Activated naive CD4-positive, alpha-beta T cell treated with anti-CD3 and anti-CD28 coated beads, Interleukin-2, amount 10 ng/mL, durations not matched to agents 7 days and 5 days (primary cell): Measurements from ENCODE around the gene DNTT.
"Not testable (repeated sequence)": the region's sequence is repeated elsewhere in the genome, so short reads cannot be mapped to it uniquely, and the experiment has no call there.

Experiments used
- CTCF ChIA-PET: fragments of 350-600 bp; sonication (Branson Sonifier 250); formaldehyde crosslinking; loops from one replicate; lab custom pipeline; 2021; ENCODE audit warnings: antibody characterized with exemption; lab: Charles Lee
- DNase-seq: peaks from one replicate; pipeline ENCODE4 v3.0.0-alpha.2; 2020
- H3K27ac Mint-ChIP-seq: one replicate; pipeline ENCODE4 v1.8.0; 2021; ENCODE audit warnings: mild to moderate bottlenecking, moderate library complexity, mixed read lengths
- H3K27me3 Mint-ChIP-seq: one replicate; pipeline ENCODE4 v1.8.0; 2021; ENCODE audit warnings: mild to moderate bottlenecking, mixed read lengths
- H3K36me3 Mint-ChIP-seq: one replicate; pipeline ENCODE4 v1.8.0; 2021; ENCODE audit warnings: mixed read lengths
- H3K4me1 Mint-ChIP-seq: one replicate; pipeline ENCODE4 v1.8.0; 2021; ENCODE audit warnings: mixed read lengths
- H3K4me3 Mint-ChIP-seq: one replicate; pipeline ENCODE4 v1.8.0; 2021; ENCODE audit warnings: mild to moderate bottlenecking, moderate library complexity, mixed read lengths
- H3K9me3 Mint-ChIP-seq: one replicate; pipeline ENCODE4 v1.8.0; 2021; ENCODE audit warnings: mixed read lengths

Gene DNTT

GRCh38 chr10:96306516-96306915 lies 2.3 kb downstream of the DNTT start:
- DNase-seq, result no peak
- CTCF ChIA-PET, result no interaction called here
- no peaks in the 10 kb centered on the region for H3K36me3 Mint-ChIP-seq
- peaks cover 20% of the 10 kb centered on the region for H3K27me3 Mint-ChIP-seq
- no peaks in the 10 kb centered on the region for H3K9me3 Mint-ChIP-seq
- no peaks in the 10 kb centered on the region for H3K4me1 Mint-ChIP-seq
- no peak overlapping the region for H3K27ac Mint-ChIP-seq
- H3K4me3 Mint-ChIP-seq, result no peak overlapping the region

- not testable (repeated sequence) for H3K27ac Mint-ChIP-seq, H3K4me3 Mint-ChIP-seq, H3K9me3 Mint-ChIP-seq, H3K4me1 Mint-ChIP-seq, DNase-seq, H3K36me3 Mint-ChIP-seq
- peaks cover 23% of the 10 kb centered on the region for H3K27me3 Mint-ChIP-seq
- CTCF ChIA-PET, result interaction anchor here (1.4 kb wide), 1 partner anchor 292 kb away, joined by 4 read pairs; no protein-coding TSS in a partner anchor
Measured at GRCh38 chr10:96308854-96309253, 4.6 kb downstream of the DNTT start.

GRCh38 chr10:96309628-96310320 lies 5.5 kb downstream of the DNTT start:
- H3K4me1 Mint-ChIP-seq, result no peaks in the 10 kb centered on the region

GRCh38 chr10:96310321-96310669 lies 6.1 kb downstream of the DNTT start:
- H3K27me3 Mint-ChIP-seq, result peaks cover 12% of the 10 kb centered on the region
- CTCF ChIA-PET, result no interaction called here
- DNase-seq, result no peak

More at GRCh38 chr10:96309628-96310320, 5.5 kb downstream of the DNTT start:
- H3K27ac Mint-ChIP-seq, result no peak overlapping the region
- no peak overlapping the region for H3K4me3 Mint-ChIP-seq
- peaks cover 16% of the 10 kb centered on the region for H3K27me3 Mint-ChIP-seq
- H3K9me3 Mint-ChIP-seq, result no peaks in the 10 kb centered on the region
- H3K36me3 Mint-ChIP-seq, result no peaks in the 10 kb centered on the region
- no peak for DNase-seq
- CTCF ChIA-PET, result interaction anchor here (0.9 kb wide), 1 partner anchor 24 kb away, joined by 3 read pairs; no protein-coding TSS in a partner anchor

GRCh38 chr10:96311180-96311715 lies 7.0 kb downstream of the DNTT start:
- H3K9me3 Mint-ChIP-seq, result no peaks in the 10 kb centered on the region
- CTCF ChIA-PET, result interaction anchor here (1.0 to 1.4 kb wide), 2 partner anchors 24 to 82 kb away, joined by 3 to 5 read pairs; no protein-coding TSS in a partner anchor
- no peaks in the 10 kb centered on the region for H3K4me1 Mint-ChIP-seq
- H3K4me3 Mint-ChIP-seq, result no peak overlapping the region
- no peak for DNase-seq
- no peaks in the 10 kb centered on the region for H3K36me3 Mint-ChIP-seq
- no peak overlapping the region for H3K27ac Mint-ChIP-seq
- peaks cover 12% of the 10 kb centered on the region for H3K27me3 Mint-ChIP-seq

More at GRCh38 chr10:96310321-96310669, 6.1 kb downstream of the DNTT start:
- Mint-ChIP-seq H3K27ac (no peak overlapping the region), H3K4me1 (no peaks in the 10 kb centered on the region), H3K36me3 (no peaks in the 10 kb centered on the region), H3K9me3 (no peaks in the 10 kb centered on the region), H3K4me3 (no peak overlapping the region)

GRCh38 chr10:96313344-96313743 lies 9.1 kb downstream of the DNTT start:
- no peak overlapping the region for H3K4me3 Mint-ChIP-seq
- no peaks in the 10 kb centered on the region for H3K9me3 Mint-ChIP-seq
- no peak for DNase-seq
- H3K4me1 Mint-ChIP-seq, result no peaks in the 10 kb centered on the region
- H3K27ac Mint-ChIP-seq, result no peak overlapping the region
- H3K36me3 Mint-ChIP-seq, result no peaks in the 10 kb centered on the region
- peaks cover 10% of the 10 kb centered on the region for H3K27me3 Mint-ChIP-seq
- CTCF ChIA-PET, result no interaction called here

GRCh38 chr10:96317067-96317833 lies 13.0 kb downstream of the DNTT start:
- Mint-ChIP-seq H3K27me3 (peaks cover 7% of the 10 kb centered on the region), H3K9me3 (no peaks in the 10 kb centered on the region)

GRCh38 chr10:96319754-96320474 lies 15.7 kb downstream of the DNTT start:
- Mint-ChIP-seq H3K9me3 (no peaks in the 10 kb centered on the region), H3K4me3 (no peak overlapping the region), H3K36me3 (no peaks in the 10 kb centered on the region), H3K27me3 (peaks cover 11% of the 10 kb centered on the region), H3K27ac (no peak overlapping the region), H3K4me1 (no peaks in the 10 kb centered on the region)
- no peak for DNase-seq
- CTCF ChIA-PET, result interaction anchor here (0.6 to 1.8 kb wide), 4 partner anchors 14 to 244 kb away, joined by 3 to 11 read pairs (median 3); no protein-coding TSS in a partner anchor

More at GRCh38 chr10:96317067-96317833, 13.0 kb downstream of the DNTT start:
- Mint-ChIP-seq H3K4me3 (no peak overlapping the region), H3K36me3 (no peaks in the 10 kb centered on the region), H3K4me1 (no peaks in the 10 kb centered on the region), H3K27ac (no peak overlapping the region)
- CTCF ChIA-PET, result interaction anchor here (0.9 kb wide), 1 partner anchor 12 kb away, joined by 3 read pairs; no protein-coding TSS in a partner anchor
- DNase-seq, result no peak

- Mint-ChIP-seq H3K4me1 (no peaks in the 10 kb centered on the region), H3K36me3 (no peaks in the 10 kb centered on the region), H3K9me3 (no peaks in the 10 kb centered on the region), H3K4me3 (no peak overlapping the region), H3K27me3 (peaks cover 7% of the 10 kb centered on the region), H3K27ac (no peak overlapping the region)
- CTCF ChIA-PET, result interaction anchor here (1.0 to 1.3 kb wide), 2 partner anchors 10 to 13 kb away, joined by 3 to 5 read pairs; no protein-coding TSS in a partner anchor
- no peak for DNase-seq
Measured at GRCh38 chr10:96321822-96322221, 17.6 kb downstream of the DNTT start.

GRCh38 chr10:96322275-96322674 lies 18.0 kb downstream of the DNTT start:
- DNase-seq, result no peak
- H3K36me3 Mint-ChIP-seq, result no peaks in the 10 kb centered on the region
- no peak overlapping the region for H3K4me3 Mint-ChIP-seq
- H3K27ac Mint-ChIP-seq, result no peak overlapping the region
- H3K27me3 Mint-ChIP-seq, result peaks cover 7% of the 10 kb centered on the region
- CTCF ChIA-PET, result interaction anchor here (1.0 to 1.3 kb wide), 2 partner anchors 9 to 12 kb away, joined by 3 to 5 read pairs; no protein-coding TSS in a partner anchor
- no peaks in the 10 kb centered on the region for H3K9me3 Mint-ChIP-seq
- H3K4me1 Mint-ChIP-seq, result no peaks in the 10 kb centered on the region

GRCh38 chr10:96324447-96324846 lies 20.2 kb downstream of the DNTT start:
- H3K4me3 Mint-ChIP-seq, result no peak overlapping the region
- H3K36me3 Mint-ChIP-seq, result no peaks in the 10 kb centered on the region
- CTCF ChIA-PET, result interaction anchor here (1.0 kb wide), 1 partner anchor 95 kb away, joined by 4 read pairs; no protein-coding TSS in a partner anchor
- peaks cover 18% of the 10 kb centered on the region for H3K27me3 Mint-ChIP-seq
- H3K4me1 Mint-ChIP-seq, result no peaks in the 10 kb centered on the region
- no peak for DNase-seq
- no peaks in the 10 kb centered on the region for H3K9me3 Mint-ChIP-seq
- no peak overlapping the region for H3K27ac Mint-ChIP-seq

GRCh38 chr10:96325719-96326373 lies 21.6 kb downstream of the DNTT start:
- H3K9me3 Mint-ChIP-seq, result no peaks in the 10 kb centered on the region
- H3K4me3 Mint-ChIP-seq, result no peak overlapping the region
- no peak for DNase-seq
- peaks cover 18% of the 10 kb centered on the region for H3K27me3 Mint-ChIP-seq
- CTCF ChIA-PET, result interaction anchor here (0.6 kb wide), 1 partner anchor 11 kb away, joined by 3 read pairs; no protein-coding TSS in a partner anchor
- no peaks in the 10 kb centered on the region for H3K36me3 Mint-ChIP-seq
- H3K27ac Mint-ChIP-seq, result no peak overlapping the region
- H3K4me1 Mint-ChIP-seq, result no peaks in the 10 kb centered on the region

GRCh38 chr10:96327462-96327861 lies 23.2 kb downstream of the DNTT start:
- peaks cover 21% of the 10 kb centered on the region for H3K27me3 Mint-ChIP-seq
- no peak overlapping the region for H3K4me3 Mint-ChIP-seq
- CTCF ChIA-PET, result no interaction called here
- no peaks in the 10 kb centered on the region for H3K4me1 Mint-ChIP-seq
- H3K27ac Mint-ChIP-seq, result no peak overlapping the region
- H3K9me3 Mint-ChIP-seq, result no peaks in the 10 kb centered on the region
- H3K36me3 Mint-ChIP-seq, result no peaks in the 10 kb centered on the region
- DNase-seq, result no peak
